ENCODE measurements around the gene PPEF1. TPM values are rescaled to one million over a fixed set of nuclear protein-coding genes. Genes with fewer than 3 reads are reported as not detected.

PPEF1 gene
- total and polyA plus RNA-seq, 2 experiments from 2014 or later: 0.76 TPM; not detected in 1

DNA sequence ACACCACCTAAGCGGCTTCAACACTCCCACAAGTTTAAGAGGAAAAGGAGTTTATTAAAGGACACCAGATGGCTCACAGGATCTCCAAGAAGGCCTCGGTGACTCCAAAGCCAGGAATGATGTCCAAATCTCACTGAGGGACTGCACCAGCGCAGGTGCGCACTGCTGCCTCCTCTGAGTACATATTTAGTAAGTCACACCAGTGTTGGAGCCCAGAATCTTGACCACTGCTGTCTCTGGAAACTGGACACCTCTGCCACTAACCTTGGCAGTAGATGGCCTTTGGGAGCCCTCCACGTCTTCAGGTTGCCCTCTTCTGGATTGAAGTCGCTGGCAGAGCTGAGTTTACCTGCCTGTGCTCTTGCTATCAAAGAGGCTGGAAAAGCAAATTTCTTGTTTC lies 25.4 kb upstream of the PPEF1 start:
- Histone ChIP-seq H3K36me3 (ENCODE audit: insufficient read depth) (no peaks in the 10 kb centered on the region), H3K79me2 (replicated peaks; ENCODE audit: insufficient read depth) (no peaks in the 10 kb centered on the region), H4K20me1 (replicated peaks; ENCODE audit: insufficient read depth) (no peaks in the 10 kb centered on the region), H3K9me2 (ENCODE audit: insufficient read depth) (no peaks in the 10 kb centered on the region), H3K4me3 (no peak overlapping the region), H3K27me3 (ENCODE audit: insufficient read depth) (no peaks in the 10 kb centered on the region), H3F3A (replicated peaks; ENCODE audit: low read depth) (no peaks in the 10 kb centered on the region), H2AFZ (no peak overlapping the region), H3K4me1 (ENCODE audit: insufficient read depth) (no peaks in the 10 kb centered on the region), H3K4me2 (no peak overlapping the region), H3K27ac (ENCODE audit: low read depth) (no peak overlapping the region)
- H3K4me1 Mint-ChIP-seq: peaks cover 4% of the 10 kb centered on the region; the same call in 2 of the 3 replicates
- no peaks in the 10 kb centered on the region for H3K36me3 Mint-ChIP-seq (ENCODE audit: low read depth)
- no peak for DNase-seq (ENCODE audit: low spot score)
- H3K9me3 Mint-ChIP-seq: no peaks in the 10 kb centered on the region
- H3K27ac Mint-ChIP-seq: no peak overlapping the region
- H3K4me3 Mint-ChIP-seq: no peak overlapping the region
- TF ChIP-seq, protein P1, sequence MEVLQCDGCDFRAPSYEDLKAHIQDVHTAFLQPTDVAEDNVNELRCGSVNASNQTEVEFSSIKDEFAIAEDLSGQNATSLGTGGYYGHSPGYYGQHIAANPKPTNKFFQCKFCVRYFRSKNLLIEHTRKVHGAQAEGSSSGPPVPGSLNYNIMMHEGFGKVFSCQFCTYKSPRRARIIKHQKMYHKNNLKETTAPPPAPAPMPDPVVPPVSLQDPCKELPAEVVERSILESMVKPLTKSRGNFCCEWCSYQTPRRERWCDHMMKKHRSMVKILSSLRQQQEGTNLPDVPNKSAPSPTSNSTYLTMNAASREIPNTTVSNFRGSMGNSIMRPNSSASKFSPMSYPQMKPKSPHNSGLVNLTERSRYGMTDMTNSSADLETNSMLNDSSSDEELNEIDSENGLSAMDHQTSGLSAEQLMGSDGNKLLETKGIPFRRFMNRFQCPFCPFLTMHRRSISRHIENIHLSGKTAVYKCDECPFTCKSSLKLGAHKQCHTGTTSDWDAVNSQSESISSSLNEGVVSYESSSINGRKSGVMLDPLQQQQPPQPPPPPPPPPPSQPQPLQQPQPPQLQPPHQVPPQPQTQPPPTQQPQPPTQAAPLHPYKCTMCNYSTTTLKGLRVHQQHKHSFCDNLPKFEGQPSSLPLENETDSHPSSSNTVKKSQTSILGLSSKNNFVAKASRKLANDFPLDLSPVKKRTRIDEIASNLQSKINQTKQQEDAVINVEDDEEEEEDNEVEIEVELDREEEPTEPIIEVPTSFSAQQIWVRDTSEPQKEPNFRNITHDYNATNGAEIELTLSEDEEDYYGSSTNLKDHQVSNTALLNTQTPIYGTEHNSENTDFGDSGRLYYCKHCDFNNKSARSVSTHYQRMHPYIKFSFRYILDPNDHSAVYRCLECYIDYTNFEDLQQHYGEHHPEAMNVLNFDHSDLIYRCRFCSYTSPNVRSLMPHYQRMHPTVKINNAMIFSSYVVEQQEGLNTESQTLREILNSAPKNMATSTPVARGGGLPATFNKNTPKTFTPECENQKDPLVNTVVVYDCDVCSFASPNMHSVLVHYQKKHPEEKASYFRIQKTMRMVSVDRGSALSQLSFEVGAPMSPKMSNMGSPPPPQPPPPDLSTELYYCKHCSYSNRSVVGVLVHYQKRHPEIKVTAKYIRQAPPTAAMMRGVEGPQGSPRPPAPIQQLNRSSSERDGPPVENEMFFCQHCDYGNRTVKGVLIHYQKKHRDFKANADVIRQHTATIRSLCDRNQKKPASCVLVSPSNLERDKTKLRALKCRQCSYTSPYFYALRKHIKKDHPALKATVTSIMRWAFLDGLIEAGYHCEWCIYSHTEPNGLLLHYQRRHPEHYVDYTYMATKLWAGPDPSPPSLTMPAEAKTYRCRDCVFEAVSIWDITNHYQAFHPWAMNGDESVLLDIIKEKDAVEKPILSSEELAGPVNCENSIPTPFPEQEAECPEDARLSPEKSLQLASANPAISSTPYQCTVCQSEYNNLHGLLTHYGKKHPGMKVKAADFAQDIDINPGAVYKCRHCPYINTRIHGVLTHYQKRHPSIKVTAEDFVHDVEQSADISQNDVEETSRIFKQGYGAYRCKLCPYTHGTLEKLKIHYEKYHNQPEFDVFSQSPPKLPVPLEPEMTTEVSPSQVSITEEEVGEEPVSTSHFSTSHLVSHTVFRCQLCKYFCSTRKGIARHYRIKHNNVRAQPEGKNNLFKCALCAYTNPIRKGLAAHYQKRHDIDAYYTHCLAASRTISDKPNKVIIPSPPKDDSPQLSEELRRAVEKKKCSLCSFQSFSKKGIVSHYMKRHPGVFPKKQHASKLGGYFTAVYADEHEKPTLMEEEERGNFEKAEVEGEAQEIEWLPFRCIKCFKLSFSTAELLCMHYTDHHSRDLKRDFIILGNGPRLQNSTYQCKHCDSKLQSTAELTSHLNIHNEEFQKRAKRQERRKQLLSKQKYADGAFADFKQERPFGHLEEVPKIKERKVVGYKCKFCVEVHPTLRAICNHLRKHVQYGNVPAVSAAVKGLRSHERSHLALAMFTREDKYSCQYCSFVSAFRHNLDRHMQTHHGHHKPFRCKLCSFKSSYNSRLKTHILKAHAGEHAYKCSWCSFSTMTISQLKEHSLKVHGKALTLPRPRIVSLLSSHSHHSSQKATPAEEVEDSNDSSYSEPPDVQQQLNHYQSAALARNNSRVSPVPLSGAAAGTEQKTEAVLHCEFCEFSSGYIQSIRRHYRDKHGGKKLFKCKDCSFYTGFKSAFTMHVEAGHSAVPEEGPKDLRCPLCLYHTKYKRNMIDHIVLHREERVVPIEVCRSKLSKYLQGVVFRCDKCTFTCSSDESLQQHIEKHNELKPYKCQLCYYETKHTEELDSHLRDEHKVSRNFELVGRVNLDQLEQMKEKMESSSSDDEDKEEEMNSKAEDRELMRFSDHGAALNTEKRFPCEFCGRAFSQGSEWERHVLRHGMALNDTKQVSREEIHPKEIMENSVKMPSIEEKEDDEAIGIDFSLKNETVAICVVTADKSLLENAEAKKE (CRISPR knock-in tag; IDR thresholded peaks at IDR 0.05): no peak
- TF ChIP-seq EZH2phosphoT487 (IDR thresholded peaks at IDR 0.05; ENCODE audit: unreplicated experiment): no peak
- no peak for TF ChIP-seq EZH2 (IDR thresholded peaks at IDR 0.05; ENCODE audit: low read depth, unreplicated experiment)
- TF ChIP-seq, protein P2, sequence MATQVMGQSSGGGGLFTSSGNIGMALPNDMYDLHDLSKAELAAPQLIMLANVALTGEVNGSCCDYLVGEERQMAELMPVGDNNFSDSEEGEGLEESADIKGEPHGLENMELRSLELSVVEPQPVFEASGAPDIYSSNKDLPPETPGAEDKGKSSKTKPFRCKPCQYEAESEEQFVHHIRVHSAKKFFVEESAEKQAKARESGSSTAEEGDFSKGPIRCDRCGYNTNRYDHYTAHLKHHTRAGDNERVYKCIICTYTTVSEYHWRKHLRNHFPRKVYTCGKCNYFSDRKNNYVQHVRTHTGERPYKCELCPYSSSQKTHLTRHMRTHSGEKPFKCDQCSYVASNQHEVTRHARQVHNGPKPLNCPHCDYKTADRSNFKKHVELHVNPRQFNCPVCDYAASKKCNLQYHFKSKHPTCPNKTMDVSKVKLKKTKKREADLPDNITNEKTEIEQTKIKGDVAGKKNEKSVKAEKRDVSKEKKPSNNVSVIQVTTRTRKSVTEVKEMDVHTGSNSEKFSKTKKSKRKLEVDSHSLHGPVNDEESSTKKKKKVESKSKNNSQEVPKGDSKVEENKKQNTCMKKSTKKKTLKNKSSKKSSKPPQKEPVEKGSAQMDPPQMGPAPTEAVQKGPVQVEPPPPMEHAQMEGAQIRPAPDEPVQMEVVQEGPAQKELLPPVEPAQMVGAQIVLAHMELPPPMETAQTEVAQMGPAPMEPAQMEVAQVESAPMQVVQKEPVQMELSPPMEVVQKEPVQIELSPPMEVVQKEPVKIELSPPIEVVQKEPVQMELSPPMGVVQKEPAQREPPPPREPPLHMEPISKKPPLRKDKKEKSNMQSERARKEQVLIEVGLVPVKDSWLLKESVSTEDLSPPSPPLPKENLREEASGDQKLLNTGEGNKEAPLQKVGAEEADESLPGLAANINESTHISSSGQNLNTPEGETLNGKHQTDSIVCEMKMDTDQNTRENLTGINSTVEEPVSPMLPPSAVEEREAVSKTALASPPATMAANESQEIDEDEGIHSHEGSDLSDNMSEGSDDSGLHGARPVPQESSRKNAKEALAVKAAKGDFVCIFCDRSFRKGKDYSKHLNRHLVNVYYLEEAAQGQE (IDR thresholded peaks at IDR 0.05; ENCODE audit: unreplicated experiment): no peak
- TF ChIP-seq NANOG (IDR thresholded peaks at IDR 0.05; ENCODE audit: borderline replicate concordance): no peak
- no peak for TF ChIP-seq ZNF114 (CRISPR knock-in tag; IDR thresholded peaks at IDR 0.05)
- TF ChIP-seq ZNF331 (CRISPR knock-in tag; IDR thresholded peaks at IDR 0.05; ENCODE audit: low read depth): no peak
- no peak for TF ChIP-seq STAT1 (IDR thresholded peaks at IDR 0.05; ENCODE audit: unreplicated experiment)
- no peak for TF ChIP-seq POLR2AphosphoS5 (IDR thresholded peaks at IDR 0.05; ENCODE audit: low read depth)
- TF ChIP-seq, protein P3, sequence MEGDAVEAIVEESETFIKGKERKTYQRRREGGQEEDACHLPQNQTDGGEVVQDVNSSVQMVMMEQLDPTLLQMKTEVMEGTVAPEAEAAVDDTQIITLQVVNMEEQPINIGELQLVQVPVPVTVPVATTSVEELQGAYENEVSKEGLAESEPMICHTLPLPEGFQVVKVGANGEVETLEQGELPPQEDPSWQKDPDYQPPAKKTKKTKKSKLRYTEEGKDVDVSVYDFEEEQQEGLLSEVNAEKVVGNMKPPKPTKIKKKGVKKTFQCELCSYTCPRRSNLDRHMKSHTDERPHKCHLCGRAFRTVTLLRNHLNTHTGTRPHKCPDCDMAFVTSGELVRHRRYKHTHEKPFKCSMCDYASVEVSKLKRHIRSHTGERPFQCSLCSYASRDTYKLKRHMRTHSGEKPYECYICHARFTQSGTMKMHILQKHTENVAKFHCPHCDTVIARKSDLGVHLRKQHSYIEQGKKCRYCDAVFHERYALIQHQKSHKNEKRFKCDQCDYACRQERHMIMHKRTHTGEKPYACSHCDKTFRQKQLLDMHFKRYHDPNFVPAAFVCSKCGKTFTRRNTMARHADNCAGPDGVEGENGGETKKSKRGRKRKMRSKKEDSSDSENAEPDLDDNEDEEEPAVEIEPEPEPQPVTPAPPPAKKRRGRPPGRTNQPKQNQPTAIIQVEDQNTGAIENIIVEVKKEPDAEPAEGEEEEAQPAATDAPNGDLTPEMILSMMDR (conservative IDR thresholded peaks at IDR 0.05; ENCODE audit: low read depth in 2 of 2): no peak
- TF ChIP-seq JUNB (IDR thresholded peaks at IDR 0.05; ENCODE audit: unreplicated experiment): no peak
- TF ChIP-seq, protein P4, sequence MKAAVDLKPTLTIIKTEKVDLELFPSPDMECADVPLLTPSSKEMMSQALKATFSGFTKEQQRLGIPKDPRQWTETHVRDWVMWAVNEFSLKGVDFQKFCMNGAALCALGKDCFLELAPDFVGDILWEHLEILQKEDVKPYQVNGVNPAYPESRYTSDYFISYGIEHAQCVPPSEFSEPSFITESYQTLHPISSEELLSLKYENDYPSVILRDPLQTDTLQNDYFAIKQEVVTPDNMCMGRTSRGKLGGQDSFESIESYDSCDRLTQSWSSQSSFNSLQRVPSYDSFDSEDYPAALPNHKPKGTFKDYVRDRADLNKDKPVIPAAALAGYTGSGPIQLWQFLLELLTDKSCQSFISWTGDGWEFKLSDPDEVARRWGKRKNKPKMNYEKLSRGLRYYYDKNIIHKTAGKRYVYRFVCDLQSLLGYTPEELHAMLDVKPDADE (IDR thresholded peaks at IDR 0.05): no peak
- ATAC-seq: no peak
- H3K27me3 Mint-ChIP-seq (ENCODE audit: insufficient read depth, low read depth, poor library complexity): peaks cover 5% of the 10 kb centered on the region

Data from GM23338 (cell line).